HEK293 (cell line): ENCODE measurements around the gene ZNF326.

ENCODE experiments used
- CTCF ChIA-PET: fragments of 350-600 bp; formaldehyde crosslinking; extraction: SDS; loops from one replicate; lab custom pipeline; 2021; ENCODE audit warnings: antibody characterized with exemption; lab: Yijun Ruan, JAX
- POLR2A ChIA-PET: fragments of 300-600 bp; formaldehyde crosslinking; extraction: SDS; loops from one replicate; lab custom pipeline; 2020; ENCODE audit warnings: antibody characterized with exemption, inconsistent platforms; lab: Yijun Ruan, JAX
- H3K27ac ChIP-seq: fragments of 200-500 bp; sonication (Bioruptor generic); 2 replicates; pipeline ENCODE4 v1.5.1; 2014; ENCODE audit warnings: low read depth, low read length, control low read depth, inconsistent platforms; ENCODE audit errors: extremely low read depth
- H3K36me3 ChIP-seq, 2 experiments: fragments of 200-500 bp in 1 of 2; sonication (Bioruptor generic) in 1 of 2; 1 replicate in 1 of 2; 2 replicates in 1 of 2; pipeline ENCODE4 v1.5.1; 2014 to 2017; ENCODE audit warnings: inconsistent platforms in 2 of 2, low read length in 2 of 2; ENCODE audit not compliant: control insufficient read depth in 2 of 2, insufficient read depth in 1 of 2
- H3K4me1 ChIP-seq: fragments of 200-500 bp; sonication (Bioruptor generic); 2 replicates; pipeline ENCODE4 v1.5.1; 2014; ENCODE audit warnings: mild to moderate bottlenecking, low read length, inconsistent platforms; ENCODE audit not compliant: control insufficient read depth, insufficient read depth
- H3K4me3 ChIP-seq: 2 replicates; pipeline ENCODE4 v1.5.1; 2011; ENCODE audit warnings: low read depth, mild to moderate bottlenecking, control low read depth, low read length, moderate library complexity
- H3K9me3 ChIP-seq: fragments of 200-500 bp; sonication (Bioruptor generic); 2 replicates; pipeline ENCODE4 v1.5.1; 2014; ENCODE audit warnings: low read depth, low read length, inconsistent platforms; ENCODE audit not compliant: control insufficient read depth, insufficient read depth
- BCL11B ChIP-seq: fragments of 450-650 bp; formaldehyde crosslinking; IDR thresholded peaks from 2 replicates; pipeline ENCODE4 v1.5.1; 2016; ENCODE audit warnings: low read depth, missing biosample characterization, missing genetic modification characterization
- KLF17 ChIP-seq: fragments of 450-650 bp; formaldehyde crosslinking; IDR thresholded peaks from 2 replicates; pipeline ENCODE4 v1.5.1; 2016; ENCODE audit warnings: missing biosample characterization, missing genetic modification characterization
- MEIS1 ChIP-seq: sonication (generic); formaldehyde crosslinking; IDR thresholded peaks from 2 replicates; pipeline ENCODE4 v1.8.1; 2022; ENCODE audit warnings: missing genetic modification reagents, mild to moderate bottlenecking, borderline replicate concordance
- RBAK ChIP-seq: fragments of 450-650 bp; formaldehyde crosslinking; IDR thresholded peaks from 2 replicates; pipeline ENCODE4 v1.5.1; 2016; ENCODE audit warnings: missing biosample characterization, missing genetic modification characterization
- SALL2 ChIP-seq: fragments of 450-650 bp; formaldehyde crosslinking; IDR thresholded peaks from 2 replicates; pipeline ENCODE4 v1.5.0; 2017; ENCODE audit warnings: missing biosample characterization, mild to moderate bottlenecking, missing genetic modification characterization, borderline replicate concordance
- SETDB1 ChIP-seq: IDR thresholded peaks from one replicate; pipeline ENCODE4 v1.6.1; 2017; ENCODE audit warnings: mild to moderate bottlenecking, low read length, moderate library complexity, mixed read lengths; ENCODE audit not compliant: insufficient read length
- SP3 ChIP-seq: fragments of 450-650 bp; formaldehyde crosslinking; IDR thresholded peaks from 2 replicates; pipeline ENCODE4 v1.5.1; 2016; ENCODE audit warnings: missing biosample characterization, missing genetic modification characterization
- TRIM28 ChIP-seq: IDR thresholded peaks from 2 replicates; pipeline ENCODE4 v1.6.1; 2011; ENCODE audit warnings: low read length, control low read depth, borderline replicate concordance
- ZBTB20 ChIP-seq: fragments of 450-650 bp; formaldehyde crosslinking; IDR thresholded peaks from 2 replicates; pipeline ENCODE4 v1.5.1; 2016; ENCODE audit warnings: missing biosample characterization, missing genetic modification characterization
- ZBTB48 ChIP-seq: fragments of 450-650 bp; formaldehyde crosslinking; IDR thresholded peaks from 2 replicates; pipeline ENCODE4 v1.5.1; 2016; ENCODE audit warnings: missing biosample characterization, missing genetic modification characterization
- ZNF132 ChIP-seq: fragments of 450-650 bp; formaldehyde crosslinking; IDR thresholded peaks from 2 replicates; pipeline ENCODE4 v1.5.1; 2017; ENCODE audit warnings: missing biosample characterization, missing genetic modification characterization, borderline replicate concordance
- ZNF274 ChIP-seq, 2 experiments: fragments of 200-500 bp in 1 of 2; fragments of 450-650 bp in 1 of 2; sonication (Bioruptor generic) in 1 of 2; formaldehyde crosslinking in 1 of 2; IDR thresholded peaks; 2 replicates each; pipeline versions ENCODE4 v1.5.1 to v1.6.1; 2014 to 2016; ENCODE audit warnings: borderline replicate concordance in 1 of 2, inconsistent platforms in 1 of 2, low read length in 1 of 2, missing biosample characterization in 1 of 2, missing genetic modification characterization in 1 of 2
- ZNF280C ChIP-seq: fragments of 450-650 bp; formaldehyde crosslinking; IDR thresholded peaks from 2 replicates; pipeline ENCODE4 v1.5.1; 2016; ENCODE audit warnings: missing biosample characterization, missing genetic modification characterization
- ZNF391 ChIP-seq: fragments of 450-650 bp; formaldehyde crosslinking; IDR thresholded peaks from 2 replicates; pipeline ENCODE4 v1.5.1; 2016; ENCODE audit warnings: low read depth, missing biosample characterization, missing genetic modification characterization, borderline replicate concordance
- ZNF433 ChIP-seq: fragments of 450-650 bp; formaldehyde crosslinking; IDR thresholded peaks from 2 replicates; pipeline ENCODE4 v1.5.1; 2016; ENCODE audit warnings: missing biosample characterization, missing genetic modification characterization, low read depth
- ZNF561 ChIP-seq: fragments of 450-650 bp; IDR thresholded peaks from 2 replicates; pipeline ENCODE4 v1.5.1; 2018; ENCODE audit warnings: missing biosample characterization, missing genetic modification characterization, borderline replicate concordance
- ZNF610 ChIP-seq: fragments of 450-650 bp; formaldehyde crosslinking; IDR thresholded peaks from 2 replicates; pipeline ENCODE4 v1.5.1; 2016; ENCODE audit warnings: missing biosample characterization, missing genetic modification characterization, borderline replicate concordance
- ZNF629 ChIP-seq: fragments of 450-650 bp; formaldehyde crosslinking; IDR thresholded peaks from 2 replicates; pipeline ENCODE4 v1.5.1; 2017; ENCODE audit warnings: missing biosample characterization, missing genetic modification characterization
- ZNF701 ChIP-seq: fragments of 450-650 bp; formaldehyde crosslinking; IDR thresholded peaks from 2 replicates; pipeline ENCODE4 v1.5.1; 2016; ENCODE audit warnings: missing biosample characterization, missing genetic modification characterization
- ZNF791 ChIP-seq: fragments of 450-650 bp; formaldehyde crosslinking; IDR thresholded peaks from 2 replicates; pipeline ENCODE4 v1.5.1; 2016; ENCODE audit warnings: missing biosample characterization, missing genetic modification characterization
- ZNF792 ChIP-seq: fragments of 450-650 bp; formaldehyde crosslinking; IDR thresholded peaks from 2 replicates; pipeline ENCODE4 v1.5.1; 2016; ENCODE audit warnings: missing biosample characterization, missing genetic modification characterization
- ZNF830 ChIP-seq: fragments of 450-650 bp; IDR thresholded peaks from 2 replicates; pipeline ENCODE4 v1.5.0; 2018; ENCODE audit warnings: missing biosample characterization, missing genetic modification characterization, low read depth, mild to moderate bottlenecking, moderate library complexity
- ZSCAN4 ChIP-seq: fragments of 450-650 bp; formaldehyde crosslinking; IDR thresholded peaks from 2 replicates; pipeline ENCODE4 v1.5.1; 2017; ENCODE audit warnings: missing biosample characterization, missing genetic modification characterization
- ZSCAN5A ChIP-seq: fragments of 450-650 bp; formaldehyde crosslinking; IDR thresholded peaks from 2 replicates; pipeline ENCODE4 v1.5.1; 2016; ENCODE audit warnings: missing biosample characterization, missing genetic modification characterization

The ZNF326 gene

GRCh38 chr1:90012300-90012699, 17.4 kb downstream of the ZNF326 start:
- POLR2A ChIA-PET, result no interaction called here
- H3K36me3 ChIP-seq, result peaks cover 68 to 92% of the 10 kb centered on the region in 2 experiments

GRCh38 chr1:90023691-90024090, 28.8 kb downstream of the ZNF326 start:
- peak; percentile 83 for TF ChIP-seq SETDB1
- TF ChIP-seq ZNF274 (IDR thresholded peaks at IDR 0.05; ENCODE audit: low read length), result no peak
- TF ChIP-seq ZNF274 (tag by site-specific recombination; IDR thresholded peaks at IDR 0.05; ENCODE audit: borderline replicate concordance), result peak; percentile 86; the same call in 1 of the 2 replicates
- no peak for TF ChIP-seq ZNF433
- peak; percentile 60; the same call in 1 of the 2 replicates for TF ChIP-seq TRIM28
- TF ChIP-seq MEIS1, result no peak
- no peak for TF ChIP-seq ZNF629
- TF ChIP-seq, all 188 proteins: peak for 3
- POLR2A ChIA-PET, result interaction anchor here (0.6 kb wide), 1 partner anchor 22 kb away, joined by 3 read pairs; no protein-coding TSS in a partner anchor
- no peaks in the 10 kb centered on the region for H3K9me3 ChIP-seq
- no peaks in the 10 kb centered on the region for H3K4me1 ChIP-seq
- H3K4me3 ChIP-seq, result no peak overlapping the region
- CTCF ChIA-PET, result interaction anchor here (0.6 to 1.2 kb wide), 3 partner anchors 22 to 405 kb away, joined by 3 to 4 read pairs (median 3); no protein-coding TSS in a partner anchor
- H3K27ac ChIP-seq, result no peak overlapping the region
- H3K36me3 ChIP-seq, result peaks cover 82 to 96% of the 10 kb centered on the region in 2 experiments

More at GRCh38 chr1:90012300-90012699, 17.4 kb downstream of the ZNF326 start:
- Histone ChIP-seq H3K9me3 (no peaks in the 10 kb centered on the region), H3K4me3 (no peak overlapping the region), H3K4me1 (no peaks in the 10 kb centered on the region), H3K27ac (no peak overlapping the region)
- CTCF ChIA-PET, result interaction anchor here (0.6 to 1.1 kb wide), 2 partner anchors 23 to 32 kb away, joined by 3 to 5 read pairs; no protein-coding TSS in a partner anchor
- TF ChIP-seq ZNF830 (tag by site-specific recombination), result no peak
- TF ChIP-seq ZNF280C, result no peak
- no peak for TF ChIP-seq SP3 (tag by site-specific recombination)
- TF ChIP-seq ZNF132 (tag by site-specific recombination), result no peak
- TF ChIP-seq ZNF391, result no peak
- no peak for TF ChIP-seq SALL2 (tag by site-specific recombination)
- no peak for TF ChIP-seq ZNF561
- TF ChIP-seq ZNF791 (tag by site-specific recombination), result no peak
- no peak for TF ChIP-seq KLF17 (tag by site-specific recombination)
- no peak for TF ChIP-seq ZNF610
- TF ChIP-seq ZBTB48 (tag by site-specific recombination), result no peak
- TF ChIP-seq RBAK (tag by site-specific recombination), result no peak
- TF ChIP-seq BCL11B (tag by site-specific recombination), result no peak
- no peak for TF ChIP-seq ZSCAN5A
- TF ChIP-seq ZBTB20, result no peak
- TF ChIP-seq ZNF792 (tag by site-specific recombination), result no peak
- TF ChIP-seq ZSCAN4 (tag by site-specific recombination), result no peak
- TF ChIP-seq ZNF701, result no peak
- no peak for TF ChIP-seq ZNF629
